ENCODE measurements around the gene ADCY3.

DNA sequence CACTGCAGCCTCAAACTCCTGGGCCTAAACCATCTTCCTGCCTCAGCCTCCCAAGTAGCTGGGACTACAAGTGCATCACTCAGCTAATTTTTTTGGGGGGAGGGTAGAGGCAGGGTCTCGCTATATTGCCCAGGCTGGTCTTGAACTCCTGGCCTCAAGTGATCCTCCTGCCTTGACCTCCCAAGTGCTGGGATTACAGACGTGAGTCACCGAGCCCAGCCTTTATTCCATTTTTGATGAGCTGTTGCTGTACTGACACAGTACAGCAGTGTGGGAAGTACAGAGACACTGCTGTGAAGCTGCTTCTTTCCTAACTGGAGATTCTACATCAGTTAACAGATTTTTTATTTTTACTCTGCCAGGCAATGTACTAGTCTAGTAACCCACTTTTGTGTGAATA lies 145.7 kb downstream of the ADCY3 start:
- TF ChIP-seq ZNF8 (CRISPR knock-in tag; IDR thresholded peaks at IDR 0.05), result no peak
- no peak for TF ChIP-seq ZFP30 (CRISPR knock-in tag; IDR thresholded peaks at IDR 0.05)
- TF ChIP-seq PATZ1 (CRISPR knock-in tag; IDR thresholded peaks at IDR 0.05; ENCODE audit: borderline replicate concordance), result no peak
- no peak for TF ChIP-seq GLIS3 (CRISPR knock-in tag; IDR thresholded peaks at IDR 0.05)
- TF ChIP-seq, protein P1, sequence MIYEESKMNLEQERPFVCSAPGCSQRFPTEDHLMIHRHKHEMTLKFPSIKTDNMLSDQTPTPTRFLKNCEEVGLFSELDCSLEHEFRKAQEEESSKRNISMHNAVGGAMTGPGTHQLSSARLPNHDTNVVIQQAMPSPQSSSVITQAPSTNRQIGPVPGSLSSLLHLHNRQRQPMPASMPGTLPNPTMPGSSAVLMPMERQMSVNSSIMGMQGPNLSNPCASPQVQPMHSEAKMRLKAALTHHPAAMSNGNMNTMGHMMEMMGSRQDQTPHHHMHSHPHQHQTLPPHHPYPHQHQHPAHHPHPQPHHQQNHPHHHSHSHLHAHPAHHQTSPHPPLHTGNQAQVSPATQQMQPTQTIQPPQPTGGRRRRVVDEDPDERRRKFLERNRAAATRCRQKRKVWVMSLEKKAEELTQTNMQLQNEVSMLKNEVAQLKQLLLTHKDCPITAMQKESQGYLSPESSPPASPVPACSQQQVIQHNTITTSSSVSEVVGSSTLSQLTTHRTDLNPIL (CRISPR knock-in tag; IDR thresholded peaks at IDR 0.05; ENCODE audit: low read depth), result no peak
- no peak for TF ChIP-seq CSRNP3 (CRISPR knock-in tag; IDR thresholded peaks at IDR 0.05)
- TF ChIP-seq ZFP3 (CRISPR knock-in tag; IDR thresholded peaks at IDR 0.05), result no peak
- no peak for TF ChIP-seq OSR1 (CRISPR knock-in tag; IDR thresholded peaks at IDR 0.05)
- no peak for TF ChIP-seq ARNTL (CRISPR knock-in tag; IDR thresholded peaks at IDR 0.05; ENCODE audit: borderline replicate concordance, low read depth)
- TF ChIP-seq ESRRG (CRISPR knock-in tag; IDR thresholded peaks at IDR 0.05), result no peak
- no peak for TF ChIP-seq ZNF565 (CRISPR knock-in tag; conservative IDR thresholded peaks at IDR 0.05; ENCODE audit: low read depth)

Data from SK-N-SH treated with all-trans-retinoic acid at 6 μM for 48 hours (cell line).